HG02642 (cell line): ENCODE data around the gene SPIN1.

Source experiments
- ATAC-seq: cut with Tn5 transposase; IDR thresholded peaks from one replicate; pipeline ENCODE4 v1.9.1; 2021; ENCODE audit warnings: mild to moderate bottlenecking; ENCODE audit not compliant: unreplicated experiment, poor library complexity

Gene SPIN1

GRCh38 chr9:88478246-88478645 is 90.0 kb downstream of the SPIN1 start:
- ATAC-seq: no peak

- ATAC-seq: no peak
Observed at GRCh38 chr9:88481933-88482332, 93.7 kb downstream of the SPIN1 start.

DNA sequence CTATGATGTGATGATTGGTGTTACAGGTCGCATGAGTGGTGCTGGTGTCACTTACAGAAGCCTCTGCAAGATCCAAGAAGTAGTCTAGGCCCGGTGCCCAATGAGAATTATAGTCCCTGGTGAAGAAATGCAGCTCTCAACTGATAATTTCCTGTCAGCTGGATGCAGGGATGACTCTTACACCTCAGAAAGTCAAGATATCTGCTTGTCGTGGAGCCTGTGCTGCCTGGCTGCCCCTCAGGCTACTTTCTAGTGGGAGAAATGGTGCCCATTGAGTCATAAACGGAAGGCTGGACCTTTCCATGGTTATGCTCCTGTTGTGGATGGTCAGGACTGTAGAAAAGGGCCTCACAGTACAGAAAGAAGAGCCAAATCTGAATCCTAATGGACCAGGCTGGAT is 99.9 kb downstream of the SPIN1 start:
- no peak for ATAC-seq

DNA sequence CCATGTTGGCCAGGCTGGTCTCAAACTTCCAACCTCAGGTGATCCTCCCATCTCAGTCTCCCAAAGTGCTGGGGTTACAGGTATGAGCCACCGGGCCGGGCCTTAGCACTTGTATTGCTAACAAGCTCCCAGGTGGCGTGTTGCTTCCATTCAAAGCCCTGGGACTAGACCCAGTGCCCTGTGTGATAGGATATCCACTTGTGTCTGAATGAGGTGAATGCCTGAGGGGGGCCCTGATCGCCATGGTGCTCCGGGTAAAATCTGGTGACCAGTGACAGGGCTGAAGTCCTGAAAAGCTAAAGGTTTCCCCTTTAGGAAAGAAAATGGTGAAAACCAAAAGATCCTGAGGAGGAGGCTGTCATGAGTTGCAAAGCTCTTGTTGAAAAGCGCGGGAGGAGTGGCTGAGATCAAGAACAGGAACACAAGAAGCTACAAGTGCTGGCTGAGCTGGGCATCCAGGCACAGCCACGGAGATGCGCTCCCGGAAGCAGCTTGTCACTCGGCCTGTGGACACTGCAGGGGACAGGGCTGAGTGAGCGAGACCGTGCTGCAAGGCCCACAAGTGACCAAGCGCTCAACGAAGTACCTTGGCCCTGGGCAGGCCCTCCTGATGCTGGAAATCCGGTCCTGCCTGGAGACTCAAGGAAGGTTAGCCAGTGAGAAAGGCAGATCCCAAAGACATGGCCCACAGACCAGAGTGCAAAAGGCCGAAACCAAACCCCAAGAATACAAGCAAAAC is 106.9 kb downstream of the SPIN1 start:
- no peak for ATAC-seq

GRCh38 chr9:88497224-88497623 is 109.0 kb downstream of the SPIN1 start:
- ATAC-seq: no peak

- no peak for ATAC-seq
Observed at GRCh38 chr9:88498880-88499279, 110.6 kb downstream of the SPIN1 start.

DNA sequence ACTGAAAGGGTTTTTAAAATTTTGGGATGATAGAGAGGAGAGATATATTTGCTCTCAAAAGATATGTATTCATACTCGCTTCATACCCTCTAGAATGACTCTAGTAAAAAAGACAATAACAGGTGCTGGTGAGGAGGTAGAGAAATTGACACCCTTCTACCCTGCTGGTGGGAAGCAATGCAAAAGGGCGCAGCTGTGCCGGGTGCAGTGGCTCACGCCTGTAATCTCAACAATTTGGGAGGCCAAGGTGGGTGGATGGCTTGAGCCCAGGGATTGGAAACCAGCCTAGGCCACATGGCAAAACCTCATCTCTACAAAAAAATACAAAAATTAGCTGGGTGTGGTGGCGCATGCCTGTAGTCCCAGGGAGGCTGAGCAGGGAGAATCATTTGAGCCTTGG is 112.8 kb downstream of the SPIN1 start:
- no peak for ATAC-seq

GRCh38 chr9:88502552-88503034 is 114.3 kb downstream of the SPIN1 start:
- no peak for ATAC-seq

DNA sequence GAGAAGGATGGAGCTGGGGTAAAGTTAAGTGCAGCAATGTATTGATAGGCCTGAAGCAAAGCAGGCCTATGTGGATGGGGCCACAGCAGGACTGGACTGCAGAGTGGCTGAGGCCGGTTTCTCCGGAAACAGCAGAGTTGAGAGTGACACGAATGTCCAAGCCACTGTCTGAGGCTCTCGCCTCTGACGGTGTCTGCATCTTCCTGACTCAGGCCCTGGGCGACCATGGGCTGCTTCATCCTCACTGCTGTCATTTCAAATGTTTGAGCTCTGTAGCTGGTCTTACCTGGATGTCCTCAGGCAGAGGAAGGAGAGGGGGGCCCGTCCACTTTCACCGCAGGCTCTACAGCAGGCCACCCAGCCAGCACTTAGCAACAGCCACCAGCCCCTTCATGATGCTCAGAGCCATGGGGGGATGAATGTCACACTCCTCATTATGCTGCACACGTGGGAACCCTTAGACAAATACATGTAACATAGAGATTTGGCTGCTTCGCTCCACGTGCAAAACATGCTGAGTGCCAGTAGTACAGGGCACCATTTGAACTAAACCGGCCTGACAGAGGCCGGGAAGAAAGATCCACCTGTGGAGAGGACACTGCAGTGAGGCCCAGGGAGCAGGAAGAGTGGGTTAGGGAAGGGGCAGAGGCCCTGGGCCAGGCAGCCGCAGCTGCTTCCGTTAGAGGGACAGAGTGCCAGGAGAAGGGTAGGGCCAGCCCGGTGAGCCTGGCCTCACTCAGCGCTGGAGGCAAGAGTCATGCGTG is 115.0 kb downstream of the SPIN1 start:
- no peak for ATAC-seq

- no peak for ATAC-seq
Observed at GRCh38 chr9:88503845-88504764, 115.9 kb downstream of the SPIN1 start.

GRCh38 chr9:88508326-88508725 is 120.1 kb downstream of the SPIN1 start:
- ATAC-seq: no peak

- no peak for ATAC-seq
Observed at GRCh38 chr9:88511906-88512305, 123.7 kb downstream of the SPIN1 start.

DNA sequence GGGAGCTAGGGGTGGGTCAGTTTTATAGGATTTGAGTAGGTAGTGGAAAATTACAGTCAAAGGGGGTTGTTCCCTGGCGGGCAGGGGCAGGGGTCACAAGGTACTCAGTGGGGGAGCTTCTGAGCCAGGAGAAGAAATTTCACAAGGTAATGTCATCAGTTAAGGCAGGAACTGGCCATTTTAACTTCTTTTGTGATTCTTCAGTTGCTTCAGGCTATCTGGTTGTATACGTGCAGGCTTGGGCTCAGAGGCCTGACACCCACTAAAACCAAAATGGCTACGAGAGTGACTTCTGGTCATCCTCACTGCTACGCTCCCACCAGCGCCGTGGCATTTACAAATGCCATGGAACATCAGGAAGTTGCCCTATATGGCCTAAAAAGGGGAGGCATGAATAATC is 126.0 kb downstream of the SPIN1 start:
- no peak for ATAC-seq

DNA sequence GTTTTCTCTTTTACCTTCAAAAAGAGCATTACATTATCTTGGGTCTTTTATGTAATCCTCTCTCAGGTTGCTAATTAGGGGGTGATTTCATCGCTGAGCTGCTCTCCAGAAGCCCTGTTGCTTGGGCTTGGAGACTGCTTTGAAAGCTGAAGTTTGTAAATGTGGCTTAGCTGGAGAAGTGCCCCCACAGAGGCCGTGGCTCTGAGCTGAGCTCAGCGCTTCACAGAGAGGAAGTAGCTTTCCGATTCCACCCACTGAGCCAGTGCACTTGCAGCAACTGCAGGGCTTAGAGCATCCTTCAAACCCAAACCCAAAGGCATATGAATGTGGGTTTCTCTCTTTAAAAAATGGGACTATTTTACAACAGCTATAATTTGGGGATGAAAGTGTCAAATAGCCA is 133.1 kb downstream of the SPIN1 start:
- no peak for ATAC-seq

- ATAC-seq: no peak
Observed at GRCh38 chr9:88522360-88522759, 134.1 kb downstream of the SPIN1 start.

- ATAC-seq: no peak
Observed at GRCh38 chr9:88523056-88523455, 134.8 kb downstream of the SPIN1 start.

GRCh38 chr9:88524911-88525310 is 136.7 kb downstream of the SPIN1 start:
- ATAC-seq: no peak

GRCh38 chr9:88527618-88528017 is 139.4 kb downstream of the SPIN1 start:
- ATAC-seq: no peak
